Muscle layer of colon (tissue), 2 donors: ENCODE data around the gene OR2AT4.
"Not testable (repeated sequence)": the region's sequence is repeated elsewhere in the genome, so short reads cannot be mapped to it uniquely, and the experiment has no call there.

Experiments
- H3K27ac ChIP-seq: one replicate; pipeline ENCODE4 v1.7.0; 2013; ENCODE audit warnings: low read depth, mild to moderate bottlenecking, low read length, moderate library complexity
- H3K27me3 ChIP-seq, 2 donors: one replicate each; pipeline ENCODE4 v1.7.0; 2013; ENCODE audit warnings: low read length in 2 of 2, mild to moderate bottlenecking in 2 of 2; ENCODE audit not compliant: insufficient read depth in 2 of 2, control insufficient read depth in 1 of 2
- H3K36me3 ChIP-seq: one replicate; pipeline ENCODE4 v1.7.0; 2013; ENCODE audit warnings: mild to moderate bottlenecking, low read length; ENCODE audit not compliant: insufficient read depth
- H3K4me1 ChIP-seq: one replicate; pipeline ENCODE4 v1.7.0; 2013; ENCODE audit warnings: mild to moderate bottlenecking, low read length; ENCODE audit not compliant: insufficient read depth
- H3K4me3 ChIP-seq, 2 donors: one replicate each; pipeline ENCODE4 v1.7.0; 2013; ENCODE audit warnings: low read length in 2 of 2, low read depth in 1 of 2, mild to moderate bottlenecking in 1 of 2, moderate library complexity in 1 of 2
- H3K9ac ChIP-seq: one replicate; pipeline ENCODE4 v1.7.0; 2013; ENCODE audit warnings: low read length
- H3K9me3 ChIP-seq: one replicate; pipeline ENCODE4 v1.7.0; 2013; ENCODE audit warnings: mild to moderate bottlenecking, low read length
- donor health status: abdominal sarcoma.
- donor health status: Adenocarcinoma of cecum.

OR2AT4 gene

GRCh38 chr11:75059299-75059698 is 37.4 kb downstream of the OR2AT4 start:
- Histone ChIP-seq H3K27ac (no peak overlapping the region), H3K9me3 (no peaks in the 10 kb centered on the region), H3K27me3 (no peaks in the 10 kb centered on the region), H3K9ac (no peak overlapping the region), H3K36me3 (no peaks in the 10 kb centered on the region), H3K4me1 (no peaks in the 10 kb centered on the region), H3K4me3 (no peak overlapping the region)

DNA sequence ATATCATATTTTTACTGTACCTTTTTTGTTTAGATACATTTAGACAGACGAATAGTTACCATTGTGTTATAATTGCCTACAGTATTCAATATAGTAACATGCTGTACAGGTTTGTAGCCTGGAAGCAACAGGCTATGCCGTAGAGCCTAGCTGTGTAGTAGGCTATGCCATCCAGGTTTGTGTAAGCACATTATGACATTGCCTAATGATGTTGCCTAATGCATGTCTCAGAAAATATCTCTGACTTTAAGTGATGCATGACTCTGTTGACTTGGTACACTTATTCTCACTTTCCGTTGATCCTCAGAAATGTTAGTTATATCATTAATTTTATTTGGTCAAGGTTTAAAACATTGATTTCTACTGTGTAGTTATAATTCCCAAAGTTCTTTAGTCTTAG is 39.9 kb downstream of the OR2AT4 start:
- Histone ChIP-seq H3K9me3 (peaks cover 7% of the 10 kb centered on the region), H3K36me3 (no peaks in the 10 kb centered on the region), H3K27ac (no peak overlapping the region), H3K27me3 (no peaks in the 10 kb centered on the region), H3K9ac (no peak overlapping the region), H3K4me1 (no peaks in the 10 kb centered on the region), H3K4me3 (no peak overlapping the region)

- no peak overlapping the region for H3K4me3 ChIP-seq
- H3K36me3 ChIP-seq, result no peaks in the 10 kb centered on the region
- no peak overlapping the region for H3K9ac ChIP-seq
- H3K27ac ChIP-seq, result no peak overlapping the region
- no peaks in the 10 kb centered on the region for H3K27me3 ChIP-seq
- H3K4me1 ChIP-seq, result no peaks in the 10 kb centered on the region
- peaks cover 7% of the 10 kb centered on the region for H3K9me3 ChIP-seq
These were observed 41.2 kb downstream of the OR2AT4 start for GRCh38 chr11:75055511-75055910.

GRCh38 chr11:75052457-75052856 is 44.2 kb downstream of the OR2AT4 start:
- H3K36me3 ChIP-seq, result no peaks in the 10 kb centered on the region
- no peaks in the 10 kb centered on the region for H3K27me3 ChIP-seq
- no peak overlapping the region for H3K27ac ChIP-seq
- no peak overlapping the region for H3K4me3 ChIP-seq
- H3K9ac ChIP-seq, result no peak overlapping the region
- H3K4me1 ChIP-seq, result no peaks in the 10 kb centered on the region
- peaks cover 7% of the 10 kb centered on the region for H3K9me3 ChIP-seq

GRCh38 chr11:75051043-75051442 is 45.6 kb downstream of the OR2AT4 start:
- no peak overlapping the region for H3K27ac ChIP-seq
- H3K9me3 ChIP-seq, result peaks cover 7% of the 10 kb centered on the region
- no peaks in the 10 kb centered on the region for H3K36me3 ChIP-seq
- H3K4me1 ChIP-seq, result no peaks in the 10 kb centered on the region
- H3K9ac ChIP-seq, result no peak overlapping the region
- H3K4me3 ChIP-seq, result no peak overlapping the region
- no peaks in the 10 kb centered on the region for H3K27me3 ChIP-seq

GRCh38 chr11:75050516-75050915 is 46.2 kb downstream of the OR2AT4 start:
- Histone ChIP-seq H3K27ac (no peak overlapping the region), H3K4me1 (no peaks in the 10 kb centered on the region), H3K9ac (no peak overlapping the region), H3K27me3 (no peaks in the 10 kb centered on the region), H3K4me3 (no peak overlapping the region), H3K36me3 (no peaks in the 10 kb centered on the region), H3K9me3 (peaks cover 7% of the 10 kb centered on the region)

GRCh38 chr11:75049501-75050266 is 47.0 kb downstream of the OR2AT4 start:
- H3K27me3 ChIP-seq, H3K27ac ChIP-seq, H3K4me1 ChIP-seq, H3K36me3 ChIP-seq, H3K4me3 ChIP-seq, H3K9ac ChIP-seq, H3K9me3 ChIP-seq: not testable (repeated sequence)

GRCh38 chr11:75047191-75047590 is 49.5 kb downstream of the OR2AT4 start:
- Histone ChIP-seq H3K4me1 (no peaks in the 10 kb centered on the region), H3K27ac (no peak overlapping the region), H3K4me3 (no peak overlapping the region), H3K9me3 (peaks cover 2% of the 10 kb centered on the region), H3K9ac (no peak overlapping the region), H3K36me3 (no peaks in the 10 kb centered on the region), H3K27me3 (no peaks in the 10 kb centered on the region)

GRCh38 chr11:75046668-75047067 is 50.0 kb downstream of the OR2AT4 start:
- not testable (repeated sequence) for H3K27me3 ChIP-seq, H3K9me3 ChIP-seq, H3K4me3 ChIP-seq, H3K4me1 ChIP-seq, H3K27ac ChIP-seq, H3K9ac ChIP-seq, H3K36me3 ChIP-seq

DNA sequence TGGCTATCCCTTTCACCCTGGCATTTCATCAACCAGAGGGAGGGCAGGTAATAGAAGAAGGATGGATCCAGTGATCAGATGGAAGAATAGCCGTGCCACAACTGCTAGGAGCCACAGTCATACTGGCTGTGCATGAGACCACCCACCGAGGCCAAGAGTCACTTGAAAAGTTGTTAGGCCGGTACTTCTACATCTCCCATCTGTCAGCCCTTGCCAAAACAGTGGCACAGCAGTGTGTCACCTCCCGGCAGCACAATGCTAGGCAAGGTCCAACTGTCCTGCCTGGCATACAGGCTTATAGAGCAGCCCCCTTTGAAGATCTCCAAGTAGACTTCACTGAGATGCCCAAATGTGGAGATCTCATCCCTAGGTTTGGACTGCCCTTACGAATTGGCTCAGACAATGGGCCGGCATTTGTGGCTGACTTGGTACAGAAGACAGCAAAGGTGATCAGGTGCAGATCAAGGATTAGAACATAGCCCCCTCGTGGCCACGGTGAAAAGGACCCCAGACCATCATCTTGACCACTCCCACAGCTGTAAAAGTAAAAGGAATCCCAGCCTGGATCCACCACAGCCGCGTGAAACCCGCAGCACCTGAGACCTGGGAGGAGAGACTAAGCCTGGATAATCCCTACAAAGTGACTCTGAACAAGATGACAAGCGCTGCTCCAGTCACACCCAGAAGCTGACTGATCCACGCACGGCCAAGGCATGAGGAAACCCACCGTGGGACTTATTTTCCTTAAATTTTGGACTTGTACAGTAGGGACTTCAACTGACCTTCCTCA is 52.1 kb downstream of the OR2AT4 start:
- H3K36me3 ChIP-seq, H3K4me1 ChIP-seq, H3K27ac ChIP-seq, H3K9me3 ChIP-seq, H3K27me3 ChIP-seq, H3K9ac ChIP-seq, H3K4me3 ChIP-seq: not testable (repeated sequence)

DNA sequence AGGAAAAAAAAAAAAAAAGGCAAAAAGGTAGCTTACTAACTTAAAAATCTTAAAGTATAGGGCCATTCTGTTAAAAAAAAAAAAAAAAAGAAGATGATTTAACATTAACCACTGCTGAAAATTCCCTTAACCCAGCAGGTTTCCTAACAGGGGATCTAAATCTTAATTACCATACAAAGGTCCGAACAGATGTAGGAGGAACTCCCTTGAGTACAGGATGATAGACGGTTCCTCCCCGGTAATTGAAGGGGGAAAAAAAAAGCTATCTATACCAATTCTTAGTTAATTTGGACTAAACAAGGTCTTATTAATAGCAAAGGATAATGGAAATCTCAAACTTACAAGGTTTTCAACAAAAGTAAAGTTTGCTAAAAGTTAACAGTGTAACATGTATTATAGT is 54.9 kb downstream of the OR2AT4 start:
- H3K9me3 ChIP-seq, H3K4me3 ChIP-seq, H3K27me3 ChIP-seq, H3K9ac ChIP-seq, H3K4me1 ChIP-seq, H3K27ac ChIP-seq, H3K36me3 ChIP-seq: not testable (repeated sequence)

GRCh38 chr11:75041263-75041662 is 55.4 kb downstream of the OR2AT4 start:
- H3K27ac ChIP-seq, result no peak overlapping the region

More at GRCh38 chr11:75041263-75041662, 55.4 kb downstream of the OR2AT4 start:
- Histone ChIP-seq H3K4me3 (no peak overlapping the region), H3K9ac (no peak overlapping the region), H3K9me3 (no peaks in the 10 kb centered on the region), H3K4me1 (no peaks in the 10 kb centered on the region), H3K36me3 (no peaks in the 10 kb centered on the region), H3K27me3 (no peaks in the 10 kb centered on the region)
